ENCODE results near the gene ANK3. TPM values are rescaled to one million over a fixed set of nuclear protein-coding genes. Genes with fewer than 3 reads are reported as not detected.

The ANK3 gene
- total and polyA plus RNA-seq, 7 donors = 10.8 to 86.7 (median 42.5) TPM

DNA sequence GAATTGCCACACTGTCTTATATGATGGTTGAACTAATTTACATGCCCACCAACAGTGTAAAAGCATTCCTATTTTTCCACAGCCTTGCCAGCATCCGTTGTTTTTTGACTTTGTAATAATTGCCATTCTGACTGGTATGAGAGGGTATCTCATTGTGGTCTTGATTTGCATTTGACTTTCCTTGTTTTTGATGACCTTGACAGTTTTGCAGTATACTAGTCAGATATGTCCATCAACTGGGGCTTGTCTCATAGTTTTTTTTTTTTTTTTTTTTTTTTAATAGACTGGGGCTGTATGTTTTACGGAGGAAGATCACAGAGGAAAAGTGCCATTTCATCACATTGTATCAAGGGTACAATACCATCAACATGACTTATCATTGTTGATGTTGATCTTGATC lies 220.6 kb downstream of the ANK3 start:
- Histone ChIP-seq H3K36me3 (no peaks in the 10 kb centered on the region), H3K4me3 (no peak overlapping the region), H3K4me1 (peaks cover 0 to 9% (median 0%) of the 10 kb centered on the region in 4 donors), H3K9me3 (no peaks in the 10 kb centered on the region), H3K27me3 (no peaks in the 10 kb centered on the region), H3K27ac (no peak overlapping the region)
- 96 to 98% methylated on average over 2 of the region's 2 CpGs for WGBS, 2 donors
- intact Hi-C loops (cut with DNase I) = no loop called here
- TF ChIP-seq, protein P1, sequence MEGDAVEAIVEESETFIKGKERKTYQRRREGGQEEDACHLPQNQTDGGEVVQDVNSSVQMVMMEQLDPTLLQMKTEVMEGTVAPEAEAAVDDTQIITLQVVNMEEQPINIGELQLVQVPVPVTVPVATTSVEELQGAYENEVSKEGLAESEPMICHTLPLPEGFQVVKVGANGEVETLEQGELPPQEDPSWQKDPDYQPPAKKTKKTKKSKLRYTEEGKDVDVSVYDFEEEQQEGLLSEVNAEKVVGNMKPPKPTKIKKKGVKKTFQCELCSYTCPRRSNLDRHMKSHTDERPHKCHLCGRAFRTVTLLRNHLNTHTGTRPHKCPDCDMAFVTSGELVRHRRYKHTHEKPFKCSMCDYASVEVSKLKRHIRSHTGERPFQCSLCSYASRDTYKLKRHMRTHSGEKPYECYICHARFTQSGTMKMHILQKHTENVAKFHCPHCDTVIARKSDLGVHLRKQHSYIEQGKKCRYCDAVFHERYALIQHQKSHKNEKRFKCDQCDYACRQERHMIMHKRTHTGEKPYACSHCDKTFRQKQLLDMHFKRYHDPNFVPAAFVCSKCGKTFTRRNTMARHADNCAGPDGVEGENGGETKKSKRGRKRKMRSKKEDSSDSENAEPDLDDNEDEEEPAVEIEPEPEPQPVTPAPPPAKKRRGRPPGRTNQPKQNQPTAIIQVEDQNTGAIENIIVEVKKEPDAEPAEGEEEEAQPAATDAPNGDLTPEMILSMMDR (IDR thresholded peaks at IDR 0.05) = no peak
- TF ChIP-seq POLR2A (IDR thresholded peaks at IDR 0.05) = no peak
- no peak for TF ChIP-seq EP300 (IDR thresholded peaks at IDR 0.05)
- TF ChIP-seq POLR2AphosphoS5 (IDR thresholded peaks at IDR 0.05) = no peak
- DNase-seq = no peak

DNA sequence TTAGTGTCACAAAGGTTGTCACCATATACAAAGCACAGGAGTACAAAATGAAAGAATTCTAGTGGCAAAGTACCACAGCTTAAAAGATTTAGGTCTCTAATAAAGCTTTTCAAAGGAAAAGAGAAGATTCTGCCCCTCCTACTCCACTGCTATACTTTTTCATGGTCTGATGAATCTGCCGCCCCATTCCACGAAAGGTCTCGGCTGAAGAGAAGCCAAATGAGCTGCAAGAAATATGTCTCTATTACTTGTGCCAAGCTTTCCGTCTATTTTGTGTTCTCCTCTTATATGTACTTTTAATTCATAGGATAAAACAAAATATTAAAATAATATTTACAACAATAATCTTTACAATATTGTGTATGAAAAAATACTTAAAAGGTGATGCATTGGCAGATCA lies 222.6 kb downstream of the ANK3 start:
- Histone ChIP-seq H3K4me1 (peaks cover 0 to 9% (median 0%) of the 10 kb centered on the region in 4 donors), H3K36me3 (no peaks in the 10 kb centered on the region), H3K4me3 (peak overlapping the region in 3 of 4 donors; percentile 1 to 27 (median 10)), H3K9me3 (no peaks in the 10 kb centered on the region), H3K27me3 (no peaks in the 10 kb centered on the region), H3K27ac (no peak overlapping the region)
- intact Hi-C loops (cut with DNase I) = no loop called here
- WGBS, 2 donors = 89 to 95% methylated on average over 4 of the region's 4 CpGs
- no peak for TF ChIP-seq EP300 (IDR thresholded peaks at IDR 0.05)
- TF ChIP-seq, protein P1 (IDR thresholded peaks at IDR 0.05) = no peak
- TF ChIP-seq POLR2AphosphoS5 (IDR thresholded peaks at IDR 0.05) = no peak
- no peak for TF ChIP-seq POLR2A (IDR thresholded peaks at IDR 0.05)
- no peak for DNase-seq

DNA sequence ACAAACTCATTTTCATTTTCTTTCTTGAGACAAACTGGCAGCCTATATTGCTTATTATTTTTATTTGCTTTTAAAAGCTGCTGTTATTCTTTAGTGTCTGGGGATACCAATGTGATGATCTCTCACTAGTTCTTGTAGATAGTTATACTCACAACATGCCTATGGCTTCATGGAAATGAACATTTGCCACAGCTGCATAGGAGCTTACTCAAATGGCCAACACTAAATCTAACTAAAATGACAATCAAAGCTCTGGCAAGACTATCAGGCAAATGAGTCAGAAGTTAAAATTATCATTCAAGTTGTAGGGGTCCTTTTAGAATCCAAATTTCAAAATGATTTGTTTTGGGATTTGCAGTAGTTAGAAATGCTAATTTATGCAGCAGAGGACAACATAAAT lies 225.9 kb downstream of the ANK3 start:
- peaks cover 0 to 9% (median 0%) of the 10 kb centered on the region in 4 donors for H3K4me1 ChIP-seq
- H3K4me3 ChIP-seq = no peak overlapping the region
- no peaks in the 10 kb centered on the region for H3K9me3 ChIP-seq
- H3K27me3 ChIP-seq = no peaks in the 10 kb centered on the region
- H3K36me3 ChIP-seq = no peaks in the 10 kb centered on the region
- no peak for DNase-seq
- intact Hi-C loops (cut with DNase I) = no loop called here
- TF ChIP-seq, protein P1 (IDR thresholded peaks at IDR 0.05) = no peak
- no peak for TF ChIP-seq POLR2AphosphoS5 (IDR thresholded peaks at IDR 0.05)
- no peak for TF ChIP-seq POLR2A (IDR thresholded peaks at IDR 0.05)
- no peak for TF ChIP-seq EP300 (IDR thresholded peaks at IDR 0.05)
- no peak overlapping the region for H3K27ac ChIP-seq

DNA sequence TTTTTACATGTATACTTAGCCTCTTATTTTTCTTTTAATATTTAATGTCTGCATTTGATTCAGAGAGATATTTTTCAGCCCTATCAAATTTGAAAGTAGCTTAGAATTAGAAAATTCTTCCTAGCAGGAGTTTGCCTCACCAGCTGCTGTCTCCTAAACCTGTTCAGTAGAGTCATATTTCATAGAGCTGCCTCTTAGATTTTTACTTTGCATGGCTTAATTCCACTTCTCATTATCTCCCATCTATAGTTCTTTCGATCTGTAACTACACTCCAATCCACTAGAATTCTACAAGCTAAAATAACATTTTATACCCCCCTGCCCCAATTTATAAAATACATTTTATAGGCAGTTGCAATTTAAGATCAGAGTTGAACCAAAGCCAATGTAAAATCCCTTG lies 227.0 kb downstream of the ANK3 start:
- Histone ChIP-seq H3K9me3 (no peaks in the 10 kb centered on the region), H3K27me3 (no peaks in the 10 kb centered on the region), H3K27ac (no peak overlapping the region), H3K4me1 (peaks cover 0 to 9% (median 0%) of the 10 kb centered on the region in 4 donors), H3K4me3 (no peak overlapping the region), H3K36me3 (no peaks in the 10 kb centered on the region)
- 93 to 97% methylated on average over 1 of the region's 1 CpG for WGBS, 2 donors
- no peak for DNase-seq
- intact Hi-C loops (cut with DNase I) = no loop called here
- TF ChIP-seq EP300 (IDR thresholded peaks at IDR 0.05) (no peak), POLR2AphosphoS5 (IDR thresholded peaks at IDR 0.05) (no peak), POLR2A (IDR thresholded peaks at IDR 0.05) (no peak)
- TF ChIP-seq, protein P1 (IDR thresholded peaks at IDR 0.05) = no peak

Data from sigmoid colon (tissue), 7 donors.